ENCODE measurements around the gene ARHGAP6.

The ARHGAP6 gene

DNA sequence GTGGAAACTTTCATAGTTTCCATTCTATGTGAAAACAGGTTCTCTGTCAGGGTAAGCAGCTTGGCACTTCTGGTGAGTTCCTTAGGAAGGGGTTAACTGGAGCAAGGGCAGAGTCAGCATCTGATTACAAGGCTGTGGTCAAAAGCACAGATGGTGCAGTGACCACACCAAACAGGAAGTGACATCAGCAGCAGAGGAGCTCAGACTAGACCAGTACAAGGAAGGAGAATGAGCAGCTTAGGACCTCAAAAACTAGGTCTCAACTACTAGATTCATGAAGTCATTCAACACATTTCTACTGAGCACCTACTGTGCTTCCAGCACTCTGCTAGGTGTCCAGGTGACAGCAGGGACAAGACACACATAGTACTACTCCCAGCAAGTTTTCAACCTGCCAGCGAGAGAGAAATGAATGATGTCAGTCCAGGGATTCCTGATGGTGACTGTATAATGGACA is 242.3 kb downstream of the ARHGAP6 start:
- peak; percentile 32 for DNase-seq (ENCODE audit: extremely low read depth, low read depth)
- TF ChIP-seq, protein P1, sequence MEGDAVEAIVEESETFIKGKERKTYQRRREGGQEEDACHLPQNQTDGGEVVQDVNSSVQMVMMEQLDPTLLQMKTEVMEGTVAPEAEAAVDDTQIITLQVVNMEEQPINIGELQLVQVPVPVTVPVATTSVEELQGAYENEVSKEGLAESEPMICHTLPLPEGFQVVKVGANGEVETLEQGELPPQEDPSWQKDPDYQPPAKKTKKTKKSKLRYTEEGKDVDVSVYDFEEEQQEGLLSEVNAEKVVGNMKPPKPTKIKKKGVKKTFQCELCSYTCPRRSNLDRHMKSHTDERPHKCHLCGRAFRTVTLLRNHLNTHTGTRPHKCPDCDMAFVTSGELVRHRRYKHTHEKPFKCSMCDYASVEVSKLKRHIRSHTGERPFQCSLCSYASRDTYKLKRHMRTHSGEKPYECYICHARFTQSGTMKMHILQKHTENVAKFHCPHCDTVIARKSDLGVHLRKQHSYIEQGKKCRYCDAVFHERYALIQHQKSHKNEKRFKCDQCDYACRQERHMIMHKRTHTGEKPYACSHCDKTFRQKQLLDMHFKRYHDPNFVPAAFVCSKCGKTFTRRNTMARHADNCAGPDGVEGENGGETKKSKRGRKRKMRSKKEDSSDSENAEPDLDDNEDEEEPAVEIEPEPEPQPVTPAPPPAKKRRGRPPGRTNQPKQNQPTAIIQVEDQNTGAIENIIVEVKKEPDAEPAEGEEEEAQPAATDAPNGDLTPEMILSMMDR (IDR thresholded peaks at IDR 0.05; ENCODE audit: low read depth, low read length): no peak

DNA sequence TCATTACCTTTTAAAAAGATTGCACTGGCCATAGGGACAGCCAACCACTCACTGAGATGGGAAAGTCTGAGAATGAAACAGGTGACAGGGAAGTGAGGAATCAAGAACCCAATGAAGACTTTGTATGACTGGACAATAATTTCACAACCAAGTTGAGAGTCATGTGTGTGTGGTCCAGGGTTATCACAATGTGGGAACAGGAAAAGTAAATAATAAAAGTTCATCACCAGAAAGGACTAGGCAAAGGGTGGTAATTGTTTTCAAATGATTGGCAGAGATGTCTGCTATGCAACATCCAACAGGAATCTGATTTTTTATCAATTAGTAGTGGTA is 243.2 kb downstream of the ARHGAP6 start:
- TF ChIP-seq, protein P1 (IDR thresholded peaks at IDR 0.05; ENCODE audit: low read depth, low read length): no peak
- DNase-seq (ENCODE audit: extremely low read depth, low read depth): no peak

DNA sequence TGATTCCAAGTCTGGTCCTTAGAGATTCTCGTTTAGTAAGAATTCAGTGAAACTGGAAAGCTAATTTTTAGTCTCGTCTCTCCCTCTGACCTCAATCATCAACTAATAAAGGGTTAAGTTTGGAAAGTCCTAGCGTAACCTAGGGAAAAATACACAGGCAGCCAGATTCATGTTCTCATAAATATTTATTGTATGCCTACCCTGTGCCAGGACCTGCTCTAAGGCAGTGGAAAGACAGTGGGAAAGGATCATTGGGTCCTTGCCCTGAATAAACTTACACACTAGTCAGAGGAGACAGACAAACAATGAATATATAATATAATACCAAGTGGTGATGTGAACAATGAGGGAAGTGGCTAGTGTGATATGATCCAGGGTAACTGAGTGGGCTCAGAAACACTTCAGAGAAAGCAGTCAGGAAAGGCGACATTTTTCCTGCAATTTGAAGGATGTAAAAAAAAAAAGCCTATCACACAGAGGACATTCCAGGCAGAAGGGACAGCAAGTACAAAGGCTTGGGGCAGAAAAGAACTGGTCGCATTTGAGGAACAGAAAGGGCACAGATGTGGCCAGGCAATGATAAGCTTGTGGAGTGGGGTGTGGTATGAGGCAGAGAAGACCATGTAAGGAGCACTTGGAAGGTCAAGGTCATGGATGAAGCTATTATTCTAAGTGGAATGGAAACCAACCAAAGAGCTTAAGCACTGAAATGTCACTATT is 243.8 kb downstream of the ARHGAP6 start:
- no peak for DNase-seq (ENCODE audit: extremely low read depth, low read depth)
- TF ChIP-seq, protein P1 (IDR thresholded peaks at IDR 0.05; ENCODE audit: low read depth, low read length): no peak

DNA sequence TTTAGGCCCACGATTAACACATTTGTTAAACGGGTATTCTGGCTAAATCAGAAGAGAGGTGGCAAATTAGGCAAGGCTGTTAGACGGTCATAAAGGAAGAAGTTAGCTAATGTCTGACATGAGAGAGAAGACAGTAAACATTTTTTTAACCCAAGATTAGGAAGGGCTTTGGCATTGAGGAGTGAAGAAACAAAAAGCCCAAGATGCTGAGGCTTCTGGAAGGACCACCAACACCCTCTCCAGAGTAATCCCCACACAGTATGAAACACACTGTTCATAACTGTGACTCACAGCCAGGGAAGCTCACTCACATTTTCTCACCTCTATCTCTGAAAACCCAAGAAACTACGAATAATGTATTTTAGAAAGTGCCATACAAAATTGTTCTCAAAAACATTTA is 244.9 kb downstream of the ARHGAP6 start:
- no peak for DNase-seq (ENCODE audit: extremely low read depth, low read depth)
- TF ChIP-seq, protein P1 (IDR thresholded peaks at IDR 0.05; ENCODE audit: low read depth, low read length): no peak

DNA sequence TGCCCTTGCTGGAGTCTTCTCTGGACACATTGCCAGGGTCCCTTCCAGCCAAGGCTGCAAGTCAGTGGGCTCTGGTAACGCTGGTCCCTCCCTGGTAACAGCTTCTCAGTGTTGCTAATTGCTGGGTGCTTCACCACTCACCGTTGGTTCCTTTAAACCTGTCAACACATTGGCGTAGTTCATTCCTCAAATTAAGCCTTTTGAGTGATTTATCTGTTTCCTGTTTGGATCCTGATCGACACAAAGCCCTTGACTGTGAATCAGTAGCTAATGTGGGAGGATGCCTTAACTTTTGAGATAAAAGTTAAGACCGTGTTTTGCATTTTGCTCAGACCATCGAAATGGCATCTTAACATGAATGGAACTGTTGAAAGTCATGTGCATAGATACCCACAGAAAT is 246.6 kb downstream of the ARHGAP6 start:
- TF ChIP-seq, protein P1 (IDR thresholded peaks at IDR 0.05; ENCODE audit: low read depth, low read length): no peak
- no peak for DNase-seq (ENCODE audit: extremely low read depth, low read depth)

DNA sequence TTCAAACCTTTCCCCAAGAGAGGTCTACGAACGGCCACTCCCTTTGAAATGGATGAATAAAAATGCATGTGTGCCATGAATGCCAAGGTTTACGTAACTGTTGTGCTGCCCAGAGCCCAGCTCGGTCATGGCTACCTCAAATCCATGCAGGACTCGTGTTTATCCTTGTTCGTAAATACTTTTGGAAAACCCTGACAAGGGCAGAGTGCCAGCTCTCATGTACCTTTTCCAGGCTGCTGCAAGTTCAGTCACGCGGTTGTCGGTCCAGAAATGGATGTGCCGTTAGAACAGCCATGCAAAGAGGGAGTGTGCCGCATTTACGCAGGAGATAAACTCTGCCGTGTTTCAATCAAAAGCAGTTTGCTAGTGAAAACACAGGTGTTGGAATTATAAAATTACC is 249.1 kb downstream of the ARHGAP6 start:
- TF ChIP-seq, protein P1 (IDR thresholded peaks at IDR 0.05; ENCODE audit: low read depth, low read length): no peak
- no peak for DNase-seq (ENCODE audit: extremely low read depth, low read depth)

DNA sequence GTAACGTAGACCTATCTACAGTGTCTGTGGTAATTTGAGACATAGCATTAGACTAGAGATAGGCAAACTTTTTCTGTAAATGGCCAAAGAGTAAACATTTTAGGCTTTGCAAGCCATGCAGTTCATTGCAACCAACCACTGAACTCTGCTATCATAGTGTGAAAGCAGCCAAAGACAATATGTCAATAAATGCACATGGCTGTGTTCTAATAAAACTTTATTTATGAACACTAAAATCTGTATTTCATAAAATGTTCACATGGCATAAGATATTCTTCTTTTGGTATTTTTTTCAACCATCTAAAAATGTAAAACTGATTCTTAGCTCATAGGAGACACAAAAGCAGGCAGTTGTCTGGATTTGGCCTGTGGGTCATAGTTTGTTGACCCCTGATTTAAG is 251.6 kb downstream of the ARHGAP6 start:
- TF ChIP-seq, protein P1 (IDR thresholded peaks at IDR 0.05; ENCODE audit: low read depth, low read length): no peak
- DNase-seq (ENCODE audit: extremely low read depth, low read depth): no peak
